HepG2 (cell line): Measurements from ENCODE around the gene ZFYVE28. TPM values are rescaled to one million over a fixed set of nuclear protein-coding genes. Genes with fewer than 3 reads are reported as not detected.

Source experiments
- ATAC-seq: fragments of 200-7000 bp; cut with Tn5 transposase; 3 replicates; pipeline ENCODE4 v1.9.1; 2020; ENCODE audit warnings: mild to moderate bottlenecking, moderate library complexity
- BruUV-seq: library from RNA; stranded (reverse); fragments of 400-500 nt; replicated peaks from 2 replicates; lab custom pipeline; 2021; lab: Mats Ljungman, UMichigan
- CTCF ChIA-PET: fragments of 300-600 bp; formaldehyde crosslinking; extraction: SDS; loops from one replicate; lab custom pipeline; 2021; ENCODE audit warnings: low total read pairs, inconsistent platforms, low intra/inter-chr PET ratio; lab: Yijun Ruan, JAX
- POLR2A ChIA-PET: fragments of 350-600 bp; sonication (Branson Sonifier 250); formaldehyde crosslinking; loops from one replicate; lab custom pipeline; 2020; ENCODE audit warnings: antibody characterized with exemption, inconsistent platforms; lab: Yijun Ruan, JAX
- DNase-seq: peaks from one replicate; pipeline ENCODE4 v3.0.0-alpha.2; 2015; ENCODE audit warnings: low spot score
- FAIRE-seq: peaks from 3 replicates; lab custom pipeline; 2011; peaks lifted over from hg19 to GRCh38; lab: Jason Lieb, UNC
- H2AFZ ChIP-seq: one replicate; pipeline ENCODE4 v1.6.1; 2011; ENCODE audit warnings: low read length, inconsistent platforms
- H3K27ac ChIP-seq: fragments of 300-600 bp; 3 replicates; pipeline ENCODE4 v1.8.0; 2011; ENCODE audit warnings: mixed run types, mild to moderate bottlenecking, mixed read lengths, low read length, inconsistent platforms; ENCODE audit not compliant: insufficient read depth; ENCODE audit errors: extremely low read length
- H3K27me3 ChIP-seq, 2 experiments: fragments of 200-600 bp in 1 of 2; 2 replicates in 1 of 2; 3 replicates in 1 of 2; pipeline versions ENCODE4 v1.6.0 to v1.8.0; 2011; ENCODE audit warnings: low read length in 2 of 2, mild to moderate bottlenecking in 2 of 2, moderate library complexity in 2 of 2, inconsistent platforms in 1 of 2; ENCODE audit not compliant: insufficient read depth in 2 of 2, control insufficient read depth in 1 of 2
- H3K36me3 ChIP-seq, 2 experiments: fragments of 200-600 bp in 1 of 2; replicated peaks in 1 of 2; 2 replicates in 1 of 2; 3 replicates in 1 of 2; pipeline versions ENCODE4 v1.5.1 to v1.8.0; 2011; ENCODE audit warnings: low read length in 2 of 2, inconsistent platforms in 1 of 2; ENCODE audit not compliant: insufficient read depth in 2 of 2, control insufficient read depth in 1 of 2
- H3K4me1 ChIP-seq: 2 replicates; pipeline ENCODE4 v1.5.1; 2012; ENCODE audit warnings: low read length, inconsistent platforms; ENCODE audit not compliant: insufficient read depth
- H3K4me2 ChIP-seq: 2 replicates; pipeline ENCODE4 v1.6.0; 2011; ENCODE audit warnings: low read depth, low read length, inconsistent platforms
- H3K4me3 ChIP-seq, 3 experiments: fragments of 200-600 bp in 1 of 3; sonication (generic), shearing (Covaris generic) in 1 of 3; replicated peaks in 1 of 3; 2 replicates each; pipeline ENCODE4 v1.5.1; 2011 to 2016; ENCODE audit warnings: low read length in 3 of 3, inconsistent platforms in 2 of 3, low read depth in 2 of 3, mild to moderate bottlenecking in 2 of 3, control low read depth in 1 of 3, mixed read lengths in 1 of 3; ENCODE audit not compliant: insufficient read depth in 1 of 3
- H3K79me2 ChIP-seq: one replicate; pipeline ENCODE4 v1.6.1; 2011; ENCODE audit warnings: low read length, inconsistent platforms; ENCODE audit not compliant: insufficient read depth
- H3K9ac ChIP-seq: 2 replicates; pipeline ENCODE4 v1.6.0; 2011; ENCODE audit warnings: mild to moderate bottlenecking, low read depth, low read length, inconsistent platforms; ENCODE audit not compliant: insufficient read depth
- H3K9me3 ChIP-seq: 2 replicates; pipeline ENCODE4 v1.5.1; 2012; ENCODE audit warnings: mild to moderate bottlenecking, low read length
- H4K20me1 ChIP-seq: 2 replicates; pipeline ENCODE4 v1.6.0; 2011; ENCODE audit warnings: inconsistent platforms, mild to moderate bottlenecking, low read length, moderate library complexity; ENCODE audit not compliant: insufficient read depth
- CBX1 ChIP-seq: IDR thresholded peaks from one replicate; pipeline ENCODE4 v1.6.1; 2016; ENCODE audit warnings: antibody characterized with exemption, low read depth
- CHD4 ChIP-seq: fragments of 200-600 bp; sonication (generic); IDR thresholded peaks from 2 replicates; pipeline ENCODE4 v1.7.0; 2017; ENCODE audit warnings: mild to moderate bottlenecking, low read length, borderline replicate concordance
- KLF9 ChIP-seq: IDR thresholded peaks from 2 replicates; pipeline ENCODE4 v1.6.1; 2016; ENCODE audit warnings: low read depth
- RELA ChIP-seq: sonication (generic); formaldehyde crosslinking; IDR thresholded peaks from 2 replicates; pipeline ENCODE4 v1.4.0; 2020; ENCODE audit warnings: missing genetic modification reagents
- RFX3 ChIP-seq: IDR thresholded peaks from 2 replicates; pipeline ENCODE4 v1.6.1; 2016; ENCODE audit warnings: missing biosample characterization, missing genetic modification reagents
- TEAD3 ChIP-seq: optimal IDR thresholded peaks from 2 replicates; pipeline ENCODE3; 2016; ENCODE audit warnings: borderline replicate concordance
- ZNF7 ChIP-seq: IDR thresholded peaks from 2 replicates; pipeline ENCODE4 v1.6.1; 2016; ENCODE audit warnings: missing biosample characterization, missing genetic modification reagents
- WGBS: methylation state at CpG from one replicate; pipeline ENCODE4 v1.1.6; 2017; ENCODE audit warnings: low lambda C conversion rate; 5-methylcytosine and 5-hydroxymethylcytosine counted together
- in situ Hi-C: cut with HindIII; loops from 2 replicates; pipeline ENCODE4 v1.10.0; 2017; ENCODE audit warnings: low pct_unique_long_range_greater_than_20kb; ENCODE audit not compliant: extremely low pct_ligation_motif_present
- intact Hi-C: fragments of 100-400 bp; cut with micrococcal nuclease; formaldehyde crosslinking; loops from one replicate; pipeline ENCODE4 v1.10.0; 2022; ENCODE audit not compliant: unreplicated experiment
- polyA plus RNA-seq, 8 experiments: library from polyadenylated mRNA; depleted of rRNA in 3 of 8; stranded (reverse) in 7 of 8; unstranded in 1 of 8; fragments of >200 nt; fragmentation: Illumina TruSeq in 4 of 8; extraction: Trizol in 4 of 8; gene quantifications; 2 replicates each; pipeline versions ENCODE4 v1.2.1 to v1.2.3, GENCODE V29; 2011 to 2016; ENCODE audit warnings: low read depth in 4 of 8, missing spikeins in 1 of 8, mixed read lengths in 1 of 8; ENCODE audit not compliant: insufficient read depth in 1 of 8
- total RNA-seq, 5 experiments: library from RNA; depleted of rRNA; stranded (reverse); fragments of >200 nt; fragmentation: Illumina TruSeq; extraction: Trizol; gene quantifications; 2 replicates each; pipeline ENCODE4 v1.2.3, GENCODE V29; 2016; ENCODE audit warnings: low read depth in 1 of 5
- TF ChIP-seq, protein P1 (sequence below): IDR thresholded peaks from 2 replicates; pipeline ENCODE4 v1.6.1; 2012; ENCODE audit warnings: inconsistent platforms
- TF ChIP-seq, protein P2 (sequence below): sonication (generic); formaldehyde crosslinking; IDR thresholded peaks from 2 replicates; pipeline ENCODE4 v1.5.1; 2020; ENCODE audit warnings: mild to moderate bottlenecking, missing genetic modification reagents, moderate library complexity
- TF ChIP-seq, protein P3 (sequence below): sonication (generic); formaldehyde crosslinking; IDR thresholded peaks from 2 replicates; pipeline ENCODE4 v1.8.1; 2023; ENCODE audit warnings: mild to moderate bottlenecking, inconsistent platforms, moderate library complexity, missing genetic modification reagents, borderline replicate concordance
- TF ChIP-seq, protein P4 (sequence below): sonication (generic); formaldehyde crosslinking; IDR thresholded peaks from 2 replicates; pipeline ENCODE4 v1.4.0; 2020; ENCODE audit warnings: missing genetic modification reagents

Gene ZFYVE28
- total and polyA plus RNA-seq, 2 of the 13 experiments (the other 11 are each of a cell fraction or from before 2014, with no cell fraction given), result 0.12 to 0.22 TPM

DNA sequence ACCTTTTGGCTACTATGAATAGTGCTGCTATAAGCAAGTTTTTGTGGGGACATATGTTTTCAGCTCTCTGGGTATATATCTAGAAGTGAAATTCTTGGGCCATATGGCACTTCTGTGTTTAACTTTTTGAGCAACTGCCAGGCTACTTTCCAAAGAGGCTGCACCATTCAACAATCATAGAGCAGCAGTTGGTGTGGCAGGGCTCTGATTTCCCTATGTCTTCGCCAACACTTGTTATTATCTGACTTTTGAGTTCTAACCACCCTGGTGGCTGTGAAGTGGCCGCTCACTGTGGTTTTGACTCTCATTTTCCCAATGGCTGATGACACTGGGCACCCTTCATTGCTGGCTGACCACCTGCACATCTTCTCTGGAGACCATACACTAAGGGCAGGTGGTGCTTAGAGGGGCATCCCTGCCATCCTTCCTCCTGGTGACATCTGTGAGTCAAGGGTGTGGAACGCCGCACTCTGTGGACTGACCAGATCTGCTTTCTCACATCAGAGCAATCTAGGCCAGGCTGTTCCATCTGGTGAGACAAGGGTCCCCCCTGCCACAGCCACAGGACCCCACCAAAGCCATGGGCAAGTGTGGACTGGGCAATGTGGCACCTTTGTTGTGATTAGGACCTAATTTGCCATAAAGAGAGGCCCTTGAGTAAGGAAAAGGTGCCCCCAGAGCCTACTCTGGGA lies 49.6 kb downstream of the ZFYVE28 start:
- Histone ChIP-seq H4K20me1 (no peaks in the 10 kb centered on the region), H3K4me3 (no peak overlapping the region), H3K79me2 (no peaks in the 10 kb centered on the region), H3K4me2 (no peak overlapping the region), H2AFZ (no peak overlapping the region), H3K27ac (no peak overlapping the region), H3K36me3 (no peaks in the 10 kb centered on the region), H3K4me1 (peaks cover 1% of the 10 kb centered on the region), H3K27me3 (peaks cover 3 to 30% of the 10 kb centered on the region in 2 experiments; a peak in 4 of 5 replicates), H3K9me3 (no peaks in the 10 kb centered on the region), H3K9ac (no peak overlapping the region)
- CTCF ChIA-PET, result no interaction called here
- in situ Hi-C loops (no loop called here), intact Hi-C loops (no loop called here)
- POLR2A ChIA-PET, result no interaction called here
- FAIRE-seq, result no peak
- DNase-seq, result no peak
- ATAC-seq, result no peak
- TF ChIP-seq CHD4 (no peak), ZNF7 (peak; percentile 50; the same call in 1 of the 2 replicates)
- WGBS, result 58% methylated on average over 4 of the region's 4 CpGs
- no TSS peak for BruUV-seq

DNA sequence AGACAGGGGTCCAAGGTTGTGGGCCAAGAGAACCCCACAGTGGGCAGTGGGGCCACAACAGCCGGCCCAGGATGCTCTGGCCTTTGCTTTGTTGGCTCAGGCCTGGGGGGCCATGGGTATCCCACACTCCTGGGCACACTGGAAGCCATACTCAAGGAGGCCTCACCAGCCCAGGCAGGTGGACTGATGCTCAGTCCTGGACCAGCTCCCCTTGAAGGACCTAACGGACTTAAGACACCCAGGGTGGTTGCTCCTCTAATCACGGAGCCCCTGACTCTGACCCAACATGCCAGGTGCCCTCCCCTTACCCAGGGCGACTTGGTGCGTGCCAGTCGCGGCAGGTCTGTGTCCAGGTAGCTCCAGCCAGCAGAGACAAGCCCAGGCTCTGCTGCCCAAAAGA lies 50.8 kb downstream of the ZFYVE28 start:
- no peak for DNase-seq
- Histone ChIP-seq H3K79me2 (no peaks in the 10 kb centered on the region), H3K4me3 (no peak overlapping the region), H3K4me2 (no peak overlapping the region), H3K27ac (no peak overlapping the region), H4K20me1 (no peaks in the 10 kb centered on the region), H3K9me3 (no peaks in the 10 kb centered on the region)
- intact Hi-C loops (no loop called here), in situ Hi-C loops (no loop called here)
- POLR2A ChIA-PET, result no interaction called here
- no TSS peak for BruUV-seq
- TF ChIP-seq, protein P1, sequence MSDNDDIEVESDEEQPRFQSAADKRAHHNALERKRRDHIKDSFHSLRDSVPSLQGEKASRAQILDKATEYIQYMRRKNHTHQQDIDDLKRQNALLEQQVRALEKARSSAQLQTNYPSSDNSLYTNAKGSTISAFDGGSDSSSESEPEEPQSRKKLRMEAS, result no peak
- TF ChIP-seq, protein P2, sequence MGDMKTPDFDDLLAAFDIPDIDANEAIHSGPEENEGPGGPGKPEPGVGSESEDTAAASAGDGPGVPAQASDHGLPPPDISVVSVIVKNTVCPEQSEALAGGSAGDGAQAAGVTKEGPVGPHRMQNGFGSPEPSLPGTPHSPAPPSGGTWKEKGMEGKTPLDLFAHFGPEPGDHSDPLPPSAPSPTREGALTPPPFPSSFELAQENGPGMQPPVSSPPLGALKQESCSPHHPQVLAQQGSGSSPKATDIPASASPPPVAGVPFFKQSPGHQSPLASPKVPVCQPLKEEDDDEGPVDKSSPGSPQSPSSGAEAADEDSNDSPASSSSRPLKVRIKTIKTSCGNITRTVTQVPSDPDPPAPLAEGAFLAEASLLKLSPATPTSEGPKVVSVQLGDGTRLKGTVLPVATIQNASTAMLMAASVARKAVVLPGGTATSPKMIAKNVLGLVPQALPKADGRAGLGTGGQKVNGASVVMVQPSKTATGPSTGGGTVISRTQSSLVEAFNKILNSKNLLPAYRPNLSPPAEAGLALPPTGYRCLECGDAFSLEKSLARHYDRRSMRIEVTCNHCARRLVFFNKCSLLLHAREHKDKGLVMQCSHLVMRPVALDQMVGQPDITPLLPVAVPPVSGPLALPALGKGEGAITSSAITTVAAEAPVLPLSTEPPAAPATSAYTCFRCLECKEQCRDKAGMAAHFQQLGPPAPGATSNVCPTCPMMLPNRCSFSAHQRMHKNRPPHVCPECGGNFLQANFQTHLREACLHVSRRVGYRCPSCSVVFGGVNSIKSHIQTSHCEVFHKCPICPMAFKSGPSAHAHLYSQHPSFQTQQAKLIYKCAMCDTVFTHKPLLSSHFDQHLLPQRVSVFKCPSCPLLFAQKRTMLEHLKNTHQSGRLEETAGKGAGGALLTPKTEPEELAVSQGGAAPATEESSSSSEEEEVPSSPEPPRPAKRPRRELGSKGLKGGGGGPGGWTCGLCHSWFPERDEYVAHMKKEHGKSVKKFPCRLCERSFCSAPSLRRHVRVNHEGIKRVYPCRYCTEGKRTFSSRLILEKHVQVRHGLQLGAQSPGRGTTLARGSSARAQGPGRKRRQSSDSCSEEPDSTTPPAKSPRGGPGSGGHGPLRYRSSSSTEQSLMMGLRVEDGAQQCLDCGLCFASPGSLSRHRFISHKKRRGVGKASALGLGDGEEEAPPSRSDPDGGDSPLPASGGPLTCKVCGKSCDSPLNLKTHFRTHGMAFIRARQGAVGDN (CRISPR knock-in tag), result no peak
- TF ChIP-seq RFX3 (CRISPR knock-in tag) (no peak), KLF9 (CRISPR knock-in tag) (no peak), RELA (CRISPR knock-in tag) (no peak), CBX1 (no peak), TEAD3 (CRISPR knock-in tag) (no peak)
- TF ChIP-seq, protein P3, sequence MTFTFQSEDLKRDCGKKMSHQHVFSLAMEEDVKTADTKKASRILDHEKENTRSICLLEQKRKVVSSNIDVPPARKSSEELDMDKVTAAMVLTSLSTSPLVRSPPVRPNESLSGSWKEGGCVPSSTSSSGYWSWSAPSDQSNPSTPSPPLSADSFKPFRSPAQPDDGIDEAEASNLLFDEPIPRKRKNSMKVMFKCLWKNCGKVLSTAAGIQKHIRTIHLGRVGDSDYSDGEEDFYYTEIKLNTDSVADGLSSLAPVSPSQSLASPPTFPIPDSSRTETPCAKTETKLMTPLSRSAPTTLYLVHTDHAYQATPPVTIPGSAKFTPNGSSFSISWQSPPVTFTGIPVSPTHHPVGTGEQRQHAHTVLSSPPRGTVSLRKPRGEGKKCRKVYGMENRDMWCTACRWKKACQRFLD (CRISPR knock-in tag), result no peak
- TF ChIP-seq, protein P4, sequence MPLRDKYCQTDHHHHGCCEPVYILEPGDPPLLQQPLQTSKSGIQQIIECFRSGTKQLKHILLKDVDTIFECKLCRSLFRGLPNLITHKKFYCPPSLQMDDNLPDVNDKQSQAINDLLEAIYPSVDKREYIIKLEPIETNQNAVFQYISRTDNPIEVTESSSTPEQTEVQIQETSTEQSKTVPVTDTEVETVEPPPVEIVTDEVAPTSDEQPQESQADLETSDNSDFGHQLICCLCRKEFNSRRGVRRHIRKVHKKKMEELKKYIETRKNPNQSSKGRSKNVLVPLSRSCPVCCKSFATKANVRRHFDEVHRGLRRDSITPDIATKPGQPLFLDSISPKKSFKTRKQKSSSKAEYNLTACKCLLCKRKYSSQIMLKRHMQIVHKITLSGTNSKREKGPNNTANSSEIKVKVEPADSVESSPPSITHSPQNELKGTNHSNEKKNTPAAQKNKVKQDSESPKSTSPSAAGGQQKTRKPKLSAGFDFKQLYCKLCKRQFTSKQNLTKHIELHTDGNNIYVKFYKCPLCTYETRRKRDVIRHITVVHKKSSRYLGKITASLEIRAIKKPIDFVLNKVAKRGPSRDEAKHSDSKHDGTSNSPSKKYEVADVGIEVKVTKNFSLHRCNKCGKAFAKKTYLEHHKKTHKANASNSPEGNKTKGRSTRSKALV (CRISPR knock-in tag), result no peak
- TF ChIP-seq, all 625 proteins: peak for 0
- no peaks in the 10 kb centered on the region for H3K36me3 ChIP-seq
- FAIRE-seq, result no peak
- ATAC-seq, result no peak
- H3K4me1 ChIP-seq, result peaks cover 14% of the 10 kb centered on the region
- WGBS, result 31% methylated on average over 4 of the region's 7 CpGs
- no peak overlapping the region for H2AFZ ChIP-seq
- no peak overlapping the region for H3K9ac ChIP-seq
- CTCF ChIA-PET, result no interaction called here
- H3K27me3 ChIP-seq, result peaks cover 3 to 28% of the 10 kb centered on the region in 2 experiments; a peak in 4 of 5 replicates
